ENCODE results near the gene GLTPD2. TPM values are rescaled to one million over a fixed set of nuclear protein-coding genes. Genes with fewer than 3 reads are reported as not detected.

GLTPD2 gene
- total and polyA plus RNA-seq, 2 donors (not counting 1 experiment from before 2014, with no cell fraction given), result not detected

GRCh38 chr17:4838309-4838785, 49.6 kb downstream of the GLTPD2 start:
- H3K9me3 Mint-ChIP-seq (ENCODE audit: insufficient read depth), result no peaks in the 10 kb centered on the region
- H3K4me3 Mint-ChIP-seq, result no peak overlapping the region
- intact Hi-C loops (cut with micrococcal nuclease), result no loop called here
- Histone ChIP-seq H3K9me3 (ENCODE audit: control extremely low read depth in 1 of 3, control insufficient read depth in 2 of 3, insufficient read depth in 1 of 3, low read length in 2 of 3) (no peaks in the 10 kb centered on the region), H3K27ac (ENCODE audit: low read length in 2 of 2) (no peak overlapping the region), H3K79me2 (ENCODE audit: control insufficient read depth, insufficient read depth, low read length) (peaks cover 95% of the 10 kb centered on the region), H2AFZ (ENCODE audit: insufficient read depth, low read depth, low read length, poor library complexity, severe bottlenecking) (no peak overlapping the region), H3K4me1 (ENCODE audit: control insufficient read depth in 2 of 2, insufficient read depth in 2 of 2, low read length in 2 of 2) (peaks cover 21 to 26% of the 10 kb centered on the region in 2 donors), H3K36me3 (replicated peaks in 1 of 2; ENCODE audit: control extremely low read depth in 1 of 2, control insufficient read depth in 1 of 2, extremely low read depth in 1 of 2, insufficient read depth in 2 of 2, low read length in 1 of 2) (peaks cover 0 to 10% of the 10 kb centered on the region in 2 experiments), H3K4me2 (replicated peaks; ENCODE audit: low read depth, low read length, poor library complexity, severe bottlenecking) (no peak overlapping the region), H3K27me3 (replicated peaks in 1 of 4; ENCODE audit: control extremely low read depth in 1 of 4, control insufficient read depth in 3 of 4, insufficient read depth in 4 of 4, low read length in 3 of 4) (no peaks in the 10 kb centered on the region), H3K9ac (ENCODE audit: low read length) (no peak overlapping the region), H4K20me1 (ENCODE audit: control insufficient read depth, insufficient read depth, low read length, poor library complexity, severe bottlenecking) (peaks cover 91% of the 10 kb centered on the region), H3K4me3 (ENCODE audit: control extremely low read depth in 1 of 5, extremely low read depth in 1 of 5, insufficient read depth in 1 of 5, low read depth in 2 of 5, low read length in 4 of 5) (no peak overlapping the region)
- H3K27me3 Mint-ChIP-seq, result no peaks in the 10 kb centered on the region
- no peak for ATAC-seq (ENCODE audit: low read depth)
- ChIA-PET CTCF (interaction anchor here (1.1 kb wide), 1 partner anchor 106 kb away, joined by 3 read pairs; no protein-coding TSS in a partner anchor), POLR2A (interaction anchor here (0.6 to 1.3 kb wide), 2 partner anchors 137 to 435 kb away, joined by 3 read pairs; no protein-coding TSS in a partner anchor)
- peaks cover 54% of the 10 kb centered on the region for H3K4me1 Mint-ChIP-seq
- WGBS (ENCODE audit: insufficient coverage), result no CpG with 5 or more reads among the region's 3 CpGs
- TF ChIP-seq CTCF (IDR thresholded peaks at IDR 0.05) (no peak), EZH2 (IDR thresholded peaks at IDR 0.05; ENCODE audit: borderline replicate concordance, insufficient read depth, low read depth, low read length, poor library complexity, severe bottlenecking) (no peak)
- DNase-seq, result no peak
- H3K27ac Mint-ChIP-seq, result no peak overlapping the region

GRCh38 chr17:4839221-4839620, 50.5 kb downstream of the GLTPD2 start:
- intact Hi-C loops (cut with micrococcal nuclease), result no loop called here

More at GRCh38 chr17:4839221-4839620, 50.5 kb downstream of the GLTPD2 start:
- Histone ChIP-seq H3K4me1 (ENCODE audit: control insufficient read depth in 2 of 2, insufficient read depth in 2 of 2, low read length in 2 of 2) (peaks cover 15 to 21% of the 10 kb centered on the region in 2 donors), H3K27ac (ENCODE audit: low read length in 2 of 2) (no peak overlapping the region), H3K79me2 (ENCODE audit: control insufficient read depth, insufficient read depth, low read length) (peaks cover 93% of the 10 kb centered on the region), H3K4me2 (replicated peaks; ENCODE audit: low read depth, low read length, poor library complexity, severe bottlenecking) (no peak overlapping the region), H3K4me3 (ENCODE audit: control extremely low read depth in 1 of 5, extremely low read depth in 1 of 5, insufficient read depth in 1 of 5, low read depth in 2 of 5, low read length in 4 of 5) (no peak overlapping the region), H3K36me3 (replicated peaks in 1 of 2; ENCODE audit: control extremely low read depth in 1 of 2, control insufficient read depth in 1 of 2, extremely low read depth in 1 of 2, insufficient read depth in 2 of 2, low read length in 1 of 2) (peaks cover 0 to 10% of the 10 kb centered on the region in 2 experiments), H3K9me3 (ENCODE audit: control extremely low read depth in 1 of 3, control insufficient read depth in 2 of 3, insufficient read depth in 1 of 3, low read length in 2 of 3) (no peaks in the 10 kb centered on the region), H3K9ac (ENCODE audit: low read length) (no peak overlapping the region), H3K27me3 (replicated peaks in 1 of 4; ENCODE audit: control extremely low read depth in 1 of 4, control insufficient read depth in 3 of 4, insufficient read depth in 4 of 4, low read length in 3 of 4) (no peaks in the 10 kb centered on the region), H4K20me1 (ENCODE audit: control insufficient read depth, insufficient read depth, low read length, poor library complexity, severe bottlenecking) (peaks cover 91% of the 10 kb centered on the region), H2AFZ (ENCODE audit: insufficient read depth, low read depth, low read length, poor library complexity, severe bottlenecking) (no peak overlapping the region)
- TF ChIP-seq EZH2 (IDR thresholded peaks at IDR 0.05; ENCODE audit: borderline replicate concordance, insufficient read depth, low read depth, low read length, poor library complexity, severe bottlenecking), result no peak
- TF ChIP-seq CTCF (IDR thresholded peaks at IDR 0.05), result no peak
- ChIA-PET POLR2A (no interaction called here), CTCF (no interaction called here)
- Mint-ChIP-seq H3K27me3 (no peaks in the 10 kb centered on the region), H3K4me3 (no peak overlapping the region), H3K9me3 (ENCODE audit: insufficient read depth) (no peaks in the 10 kb centered on the region), H3K4me1 (peaks cover 48% of the 10 kb centered on the region), H3K27ac (no peak overlapping the region)
- DNase-seq (no peak), ATAC-seq (ENCODE audit: low read depth) (no peak)
- 93% methylated on average over 5 of the region's 8 CpGs for WGBS (ENCODE audit: insufficient coverage)
